Gastroesophageal sphincter (tissue), 4 donors: ENCODE data around the gene CNOT8. TPM values are rescaled to one million over a fixed set of nuclear protein-coding genes. Genes with fewer than 3 reads are reported as not detected.

ENCODE experiments used
- ATAC-seq: fragments of 150-250 bp; one replicate; pipeline ENCODE4 v1.9.1; 2016; ENCODE audit warnings: mild to moderate bottlenecking, moderate library complexity
- H3K27ac ChIP-seq, 4 donors: fragments of 200-600 bp; sonication (generic) in 3 of 4; 1 replicate in 3 of 4; 2 replicates in 1 of 4; pipeline ENCODE4 v1.5.1; 2016 to 2019
- H3K27me3 ChIP-seq: fragments of 200-600 bp; sonication (generic); one replicate; pipeline ENCODE4 v1.5.1; 2019
- H3K36me3 ChIP-seq, 2 donors: fragments of 200-600 bp; sonication (generic); one replicate each; pipeline ENCODE4 v1.5.1; 2019; ENCODE audit warnings: control low read depth in 1 of 2
- H3K4me1 ChIP-seq, 3 donors: fragments of 200-600 bp; sonication (generic); 1 replicate in 2 of 3; 2 replicates in 1 of 3; pipeline ENCODE4 v1.5.1; 2016 to 2019; ENCODE audit warnings: control low read depth in 2 of 3
- H3K4me3 ChIP-seq, 2 donors: fragments of 200-600 bp; sonication (generic); one replicate each; pipeline ENCODE4 v1.5.1; 2019; ENCODE audit warnings: mild to moderate bottlenecking in 1 of 2, moderate library complexity in 1 of 2
- H3K9me3 ChIP-seq, 3 donors: fragments of 200-600 bp; sonication (generic); one replicate each; pipeline ENCODE4 v1.5.1; 2017 to 2019; ENCODE audit warnings: control low read depth in 2 of 3
- CTCF ChIP-seq, 4 experiments: fragments of 200-600 bp in 2 of 4; fragments of 450-650 bp in 2 of 4; sonication (generic) in 1 of 4; IDR thresholded peaks; one replicate each; pipeline ENCODE4 v1.5.1; 2017 to 2019; ENCODE audit warnings: antibody characterized with exemption in 4 of 4, mild to moderate bottlenecking in 2 of 4, moderate library complexity in 2 of 4
- EP300 ChIP-seq: sonication (generic); formaldehyde crosslinking; IDR thresholded peaks from one replicate; pipeline ENCODE4 v1.6.1; 2017; ENCODE audit warnings: antibody characterized with exemption, mild to moderate bottlenecking
- POLR2A ChIP-seq, 2 donors: fragments of 450-650 bp; IDR thresholded peaks; one replicate each; pipeline ENCODE4 v1.6.1; 2017; ENCODE audit warnings: antibody characterized with exemption in 2 of 2, mild to moderate bottlenecking in 2 of 2, moderate library complexity in 1 of 2
- POLR2AphosphoS5 ChIP-seq: sonication (generic); formaldehyde crosslinking; IDR thresholded peaks from one replicate; pipeline ENCODE4 v1.6.1; 2017; ENCODE audit warnings: antibody characterized with exemption
- WGBS, 2 donors: methylation state at CpG; one replicate each; pipeline ENCODE4 v1.1.5; 2018; ENCODE audit warnings: low coverage in 1 of 2; 5-methylcytosine and 5-hydroxymethylcytosine counted together
- total RNA-seq, 4 donors: library from RNA; depleted of rRNA; stranded (reverse); fragments of >200 nt; gene quantifications; one replicate each; pipeline ENCODE4 v1.1.0, GENCODE V29; 2016

Gene CNOT8
- total RNA-seq, 4 donors from 2014 or later = 53.6 to 71.5 (median 61.5) TPM

GRCh38 chr5:154881986-154882385 is 23.6 kb downstream of the CNOT8 start:
- H3K36me3 ChIP-seq = peaks cover 0 to 58% of the 10 kb centered on the region in 2 donors
- H3K27ac ChIP-seq = no peak overlapping the region
- ATAC-seq = no peak
- H3K4me1 ChIP-seq = no peaks in the 10 kb centered on the region
- no peak for TF ChIP-seq EP300
- no peak for TF ChIP-seq CTCF (IDR thresholded peaks at IDR 0.05)
- no peak for TF ChIP-seq POLR2AphosphoS5
- no peak for TF ChIP-seq POLR2A (IDR thresholded peaks at IDR 0.05)
- H3K27me3 ChIP-seq = no peaks in the 10 kb centered on the region
- no peak overlapping the region for H3K4me3 ChIP-seq
- H3K9me3 ChIP-seq = peaks cover 0 to 37% (median 6%) of the 10 kb centered on the region in 3 donors
- WGBS, 2 donors = 50 to 57% methylated on average over 3 to 4 of the region's 4 CpGs

- no peak overlapping the region for H3K27ac ChIP-seq
- no peak for TF ChIP-seq POLR2AphosphoS5
- no peak for TF ChIP-seq POLR2A (IDR thresholded peaks at IDR 0.05)
- no peak for TF ChIP-seq CTCF (IDR thresholded peaks at IDR 0.05)
- no peak for TF ChIP-seq EP300
- peaks cover 0 to 38% (median 6%) of the 10 kb centered on the region in 3 donors for H3K9me3 ChIP-seq
- no peak overlapping the region for H3K4me3 ChIP-seq
- no peaks in the 10 kb centered on the region for H3K4me1 ChIP-seq
- 80 to 87% methylated on average over 7 of the region's 8 CpGs for WGBS, 2 donors
- ATAC-seq = no peak
- peaks cover 0 to 60% of the 10 kb centered on the region in 2 donors for H3K36me3 ChIP-seq
- H3K27me3 ChIP-seq = no peaks in the 10 kb centered on the region
Observed at GRCh38 chr5:154884424-154884823, 26.0 kb downstream of the CNOT8 start.

GRCh38 chr5:154885439-154885838 is 27.0 kb downstream of the CNOT8 start:
- H3K4me3 ChIP-seq = no peak overlapping the region
- no peak for ATAC-seq
- no peak for TF ChIP-seq POLR2A (IDR thresholded peaks at IDR 0.05)
- no peak for TF ChIP-seq CTCF (IDR thresholded peaks at IDR 0.05)
- no peak for TF ChIP-seq POLR2AphosphoS5
- TF ChIP-seq EP300 = no peak
- H3K27ac ChIP-seq = no peak overlapping the region
- no peaks in the 10 kb centered on the region for H3K27me3 ChIP-seq
- no peaks in the 10 kb centered on the region for H3K4me1 ChIP-seq
- H3K36me3 ChIP-seq = peaks cover 0 to 70% of the 10 kb centered on the region in 2 donors
- WGBS, 2 donors = 83 to 100% methylated on average over 1 to 2 of the region's 2 CpGs
- peaks cover 0 to 38% (median 6%) of the 10 kb centered on the region in 3 donors for H3K9me3 ChIP-seq

GRCh38 chr5:154892369-154892771 is 33.9 kb downstream of the CNOT8 start:
- H3K36me3 ChIP-seq = peaks cover 8 to 100% of the 10 kb centered on the region in 2 donors
- 84 to 91% methylated on average over 4 to 5 of the region's 13 CpGs for WGBS, 2 donors

More at GRCh38 chr5:154892369-154892771, 33.9 kb downstream of the CNOT8 start:
- H3K4me1 ChIP-seq = no peaks in the 10 kb centered on the region
- H3K27ac ChIP-seq = no peak overlapping the region
- H3K4me3 ChIP-seq = no peak overlapping the region
- peak; percentile 28 for ATAC-seq
- peaks cover 0 to 7% (median 0%) of the 10 kb centered on the region in 3 donors for H3K9me3 ChIP-seq
- no peaks in the 10 kb centered on the region for H3K27me3 ChIP-seq
- TF ChIP-seq POLR2AphosphoS5 = no peak
- no peak for TF ChIP-seq CTCF (IDR thresholded peaks at IDR 0.05)
- no peak for TF ChIP-seq EP300
- TF ChIP-seq POLR2A (IDR thresholded peaks at IDR 0.05) = no peak
